BLaER1 (cell line): ENCODE data around the gene FGF10.

Experiments
- H3K27ac ChIP-seq: shearing (Covaris generic); formaldehyde crosslinking; 2 replicates; pipeline ENCODE4 v1.8.1; 2022
- H3K27me3 ChIP-seq: shearing (Covaris generic); formaldehyde crosslinking; 2 replicates; pipeline ENCODE4 v1.8.1; 2022
- H3K36me3 ChIP-seq: shearing (Covaris generic); formaldehyde crosslinking; 2 replicates; pipeline ENCODE4 v1.8.1; 2022
- H3K4me1 ChIP-seq: shearing (Covaris generic); formaldehyde crosslinking; 2 replicates; pipeline ENCODE4 v1.8.1; 2022
- H3K4me2 ChIP-seq: shearing (Covaris generic); formaldehyde crosslinking; 2 replicates; pipeline ENCODE4 v1.8.1; 2022
- H3K4me3 ChIP-seq: shearing (Covaris generic); formaldehyde crosslinking; 2 replicates; pipeline ENCODE4 v1.8.1; 2022
- H3K9ac ChIP-seq: shearing (Covaris generic); formaldehyde crosslinking; 2 replicates; pipeline ENCODE4 v1.8.1; 2022
- H3K9me3 ChIP-seq: shearing (Covaris generic); formaldehyde crosslinking; 2 replicates; pipeline ENCODE4 v1.8.1; 2022
- H4K20me1 ChIP-seq: shearing (Covaris generic); formaldehyde crosslinking; 2 replicates; pipeline ENCODE4 v1.8.1; 2022
- Cebpa-rat ChIP-seq: shearing (Covaris generic); IDR thresholded peaks from 2 replicates; pipeline ENCODE4 v1.8.1; 2022

Gene FGF10

DNA sequence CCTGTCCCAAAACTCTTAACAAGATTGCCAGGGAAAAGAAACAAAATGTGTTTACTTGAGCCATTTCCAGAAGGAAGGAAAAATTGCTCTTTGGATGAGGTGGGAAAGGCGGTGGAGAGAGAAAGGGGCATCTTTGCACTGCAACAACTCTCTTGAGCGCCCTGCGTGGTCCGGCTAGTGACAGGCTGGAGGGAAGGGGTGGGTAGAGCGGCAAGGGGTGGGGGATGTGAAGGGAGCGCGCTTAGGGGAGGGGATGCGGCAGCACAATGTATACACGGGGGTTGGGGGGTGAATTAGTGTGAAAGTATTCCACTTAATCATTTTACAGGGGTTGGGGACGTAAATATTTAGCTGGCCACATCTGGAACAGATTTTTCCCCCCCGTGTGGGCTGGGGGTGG lies 1.3 kb downstream of the FGF10 start:
- H3K36me3 ChIP-seq = no peaks in the 10 kb centered on the region
- H3K9ac ChIP-seq = no peak overlapping the region
- no peak overlapping the region for H3K4me2 ChIP-seq
- TF ChIP-seq Cebpa-rat = no peak
- H3K27me3 ChIP-seq = peaks cover 10% of the 10 kb centered on the region
- no peak overlapping the region for H3K4me3 ChIP-seq
- no peaks in the 10 kb centered on the region for H4K20me1 ChIP-seq
- peaks cover 11% of the 10 kb centered on the region; the same call in 1 of the 2 replicates for H3K9me3 ChIP-seq
- H3K4me1 ChIP-seq = no peaks in the 10 kb centered on the region
- H3K27ac ChIP-seq = no peak overlapping the region

DNA sequence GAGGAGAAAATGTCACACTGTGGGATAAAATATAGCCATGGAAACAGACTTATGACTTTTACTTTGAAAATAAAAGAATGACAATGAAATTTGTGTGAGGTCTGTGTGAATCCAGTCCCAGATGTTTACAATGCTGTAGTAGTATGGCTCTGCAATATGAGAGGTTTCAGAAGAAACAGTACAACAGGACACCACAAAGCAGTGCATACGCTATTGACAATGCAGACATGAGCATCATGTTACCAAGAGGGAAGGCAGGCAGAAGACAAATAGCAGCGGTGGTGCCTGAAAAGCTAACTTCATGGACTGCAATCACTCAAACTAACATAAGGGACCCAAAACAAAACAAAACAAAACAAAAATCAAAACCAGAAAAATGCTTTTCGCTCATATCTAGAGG lies 1.8 kb downstream of the FGF10 start:
- H3K4me2 ChIP-seq = no peak overlapping the region
- H3K9me3 ChIP-seq = peaks cover 11% of the 10 kb centered on the region; the same call in 1 of the 2 replicates
- H3K4me3 ChIP-seq = no peak overlapping the region

DNA sequence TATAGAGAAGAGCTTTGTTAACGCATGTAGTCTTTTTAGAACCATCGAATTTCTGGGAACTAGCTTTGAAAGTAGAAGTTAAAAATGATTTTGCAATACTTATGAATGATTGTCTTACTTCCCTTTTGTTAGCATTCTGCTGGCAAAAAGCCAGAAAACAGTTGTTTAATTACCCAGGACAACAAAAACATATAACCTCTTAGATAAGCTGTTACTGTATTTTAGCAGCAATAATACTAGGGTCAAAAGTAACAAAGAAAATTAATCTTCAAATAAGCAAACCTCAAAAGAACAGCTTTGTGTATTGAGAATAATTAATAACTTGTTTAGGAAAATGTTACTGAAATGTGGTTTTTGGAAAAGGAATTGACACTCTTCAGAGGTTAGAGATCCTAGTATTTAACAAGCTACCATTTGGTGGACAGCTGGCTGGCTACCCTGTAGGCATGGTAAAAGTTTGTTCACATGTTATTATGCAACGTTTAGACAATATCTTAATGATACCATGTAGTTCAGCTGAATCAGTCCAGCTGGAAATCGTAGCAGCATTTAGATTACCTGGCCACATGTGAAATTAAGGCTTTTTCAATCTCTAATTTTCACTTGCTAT lies 3.8 kb downstream of the FGF10 start:
- no peak overlapping the region for H3K4me2 ChIP-seq
- no peaks in the 10 kb centered on the region for H3K4me1 ChIP-seq
- H3K27ac ChIP-seq = no peak overlapping the region
- H3K9ac ChIP-seq = no peak overlapping the region
- H3K9me3 ChIP-seq = peaks cover 11% of the 10 kb centered on the region; the same call in 1 of the 2 replicates
- no peak overlapping the region for H3K4me3 ChIP-seq
- no peaks in the 10 kb centered on the region for H4K20me1 ChIP-seq
- H3K36me3 ChIP-seq = no peaks in the 10 kb centered on the region
- H3K27me3 ChIP-seq = peaks cover 10% of the 10 kb centered on the region
- TF ChIP-seq Cebpa-rat = no peak

More for the DNA sequence above, 1.8 kb downstream of the FGF10 start:
- peaks cover 10% of the 10 kb centered on the region for H3K27me3 ChIP-seq
- no peaks in the 10 kb centered on the region for H3K36me3 ChIP-seq
- TF ChIP-seq Cebpa-rat = no peak
- no peaks in the 10 kb centered on the region for H4K20me1 ChIP-seq
- no peak overlapping the region for H3K9ac ChIP-seq
- no peak overlapping the region for H3K27ac ChIP-seq
- no peaks in the 10 kb centered on the region for H3K4me1 ChIP-seq

DNA sequence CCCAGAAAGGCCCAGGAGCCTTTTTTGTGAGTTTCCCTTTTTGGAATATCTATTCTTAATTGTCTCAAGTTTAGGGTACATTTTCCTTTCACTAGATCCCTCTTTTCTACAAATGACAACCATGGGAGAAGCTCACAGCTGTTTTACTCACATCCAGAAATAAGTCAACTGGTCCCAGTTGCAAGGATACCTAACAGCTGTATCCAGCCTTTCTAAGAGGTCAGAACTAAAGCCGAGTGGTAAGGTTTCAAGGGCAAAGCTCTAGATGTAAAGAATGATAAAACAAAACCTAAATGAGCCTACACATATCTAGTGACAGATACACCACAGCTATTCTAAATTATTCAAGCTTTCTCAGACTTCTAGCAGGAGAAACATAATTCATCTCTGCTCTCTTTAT lies 4.4 kb downstream of the FGF10 start:
- TF ChIP-seq Cebpa-rat = no peak
- Histone ChIP-seq H3K4me2 (no peak overlapping the region), H3K27me3 (peaks cover 10% of the 10 kb centered on the region), H3K9ac (no peak overlapping the region), H4K20me1 (no peaks in the 10 kb centered on the region), H3K4me3 (no peak overlapping the region), H3K9me3 (peaks cover 11% of the 10 kb centered on the region; the same call in 1 of the 2 replicates), H3K27ac (no peak overlapping the region), H3K36me3 (no peaks in the 10 kb centered on the region), H3K4me1 (no peaks in the 10 kb centered on the region)

DNA sequence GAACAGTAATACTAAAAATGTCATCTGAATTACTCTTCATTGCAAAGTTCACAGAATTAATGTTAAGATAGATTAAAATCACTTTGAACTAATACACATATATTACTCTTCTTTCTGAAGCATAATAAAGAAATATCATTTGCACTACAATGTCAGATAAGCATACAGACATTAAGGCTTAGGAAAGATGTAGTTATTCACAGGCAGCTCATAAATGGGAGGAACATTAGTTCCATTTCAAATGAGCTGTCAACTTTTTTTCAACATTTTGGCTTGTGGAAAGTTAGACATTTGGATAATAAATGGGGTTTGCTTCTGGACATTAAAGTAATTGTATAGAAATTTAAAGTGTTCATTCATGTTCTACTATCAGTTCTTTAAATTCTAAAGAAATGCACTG lies 6.3 kb downstream of the FGF10 start:
- Histone ChIP-seq H3K4me1 (no peaks in the 10 kb centered on the region), H3K4me2 (no peak overlapping the region), H3K36me3 (no peaks in the 10 kb centered on the region), H4K20me1 (no peaks in the 10 kb centered on the region), H3K9me3 (no peaks in the 10 kb centered on the region), H3K27me3 (no peaks in the 10 kb centered on the region), H3K27ac (no peak overlapping the region), H3K9ac (no peak overlapping the region), H3K4me3 (no peak overlapping the region)
- no peak for TF ChIP-seq Cebpa-rat

DNA sequence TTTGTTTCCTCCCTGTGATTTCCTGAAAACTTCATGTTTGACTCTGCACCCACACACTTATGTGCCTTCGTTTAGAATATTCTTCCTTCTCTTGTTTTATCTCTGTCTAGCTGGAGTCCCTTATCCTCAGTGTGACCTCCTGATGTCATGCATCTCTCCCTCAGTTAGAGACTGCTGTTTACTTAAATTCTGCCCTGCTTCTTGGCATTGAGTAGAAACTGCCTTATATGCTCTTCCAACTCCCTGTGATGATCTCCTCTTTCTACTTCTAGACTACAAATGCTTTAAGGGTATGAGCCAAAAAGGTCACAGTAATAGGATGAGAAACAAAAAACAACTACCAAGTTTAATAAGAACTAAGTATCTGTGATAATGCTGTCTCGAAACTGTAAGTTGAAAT lies 12.2 kb downstream of the FGF10 start:
- no peak overlapping the region for H3K4me2 ChIP-seq
- no peak overlapping the region for H3K4me3 ChIP-seq
- TF ChIP-seq Cebpa-rat = no peak
- H3K9ac ChIP-seq = no peak overlapping the region
- H4K20me1 ChIP-seq = no peaks in the 10 kb centered on the region
- no peaks in the 10 kb centered on the region for H3K36me3 ChIP-seq
- H3K27ac ChIP-seq = no peak overlapping the region
- H3K9me3 ChIP-seq = no peaks in the 10 kb centered on the region
- no peaks in the 10 kb centered on the region for H3K27me3 ChIP-seq
- no peaks in the 10 kb centered on the region for H3K4me1 ChIP-seq

DNA sequence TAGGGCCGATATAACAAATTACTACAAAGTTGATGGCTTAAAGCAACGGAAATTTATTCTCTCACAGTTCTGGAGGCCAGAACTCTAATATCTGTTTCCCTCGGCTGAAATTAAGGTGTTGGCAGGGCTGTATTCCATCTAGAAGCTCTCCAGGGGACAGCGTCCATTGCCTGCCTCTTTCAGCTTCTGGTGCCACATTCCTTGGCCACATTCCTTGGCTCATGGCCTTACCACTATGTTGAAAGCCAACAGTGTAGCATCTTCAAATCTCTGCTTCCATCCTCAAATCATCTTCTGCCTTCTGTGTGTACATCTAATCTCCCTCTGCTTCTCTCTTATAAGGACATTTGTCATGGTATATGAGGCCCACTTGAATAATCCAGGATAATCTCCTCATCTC lies 17.2 kb downstream of the FGF10 start:
- H3K4me3 ChIP-seq = no peak overlapping the region
- no peaks in the 10 kb centered on the region for H4K20me1 ChIP-seq
- H3K4me2 ChIP-seq = no peak overlapping the region
- no peak overlapping the region for H3K27ac ChIP-seq
- H3K9ac ChIP-seq = no peak overlapping the region
- TF ChIP-seq Cebpa-rat = no peak
- H3K4me1 ChIP-seq = no peaks in the 10 kb centered on the region
- H3K36me3 ChIP-seq = no peaks in the 10 kb centered on the region
- no peaks in the 10 kb centered on the region for H3K27me3 ChIP-seq
- no peaks in the 10 kb centered on the region for H3K9me3 ChIP-seq

DNA sequence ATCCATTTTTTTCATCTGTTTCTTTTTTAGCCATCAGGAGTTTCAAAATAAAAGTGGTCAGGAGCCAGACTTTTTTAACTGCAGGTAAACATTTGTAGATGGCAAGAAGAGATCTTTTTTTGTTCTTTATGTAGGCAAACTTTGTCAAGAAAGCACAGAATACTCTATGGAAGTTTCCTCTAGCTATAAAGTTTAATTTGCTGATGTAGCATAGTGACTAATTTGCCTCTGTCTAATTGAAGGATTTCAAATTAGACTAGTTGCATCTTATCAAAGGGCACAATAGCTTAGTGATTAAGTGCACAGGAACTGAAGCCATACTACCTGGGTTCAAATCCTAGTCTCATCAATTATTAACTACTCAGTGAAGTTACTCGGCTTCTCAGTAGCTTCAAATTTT lies 22.0 kb downstream of the FGF10 start:
- H3K9me3 ChIP-seq = no peaks in the 10 kb centered on the region
- no peak overlapping the region for H3K27ac ChIP-seq
- no peak overlapping the region for H3K4me3 ChIP-seq
- H3K36me3 ChIP-seq = no peaks in the 10 kb centered on the region
- TF ChIP-seq Cebpa-rat = no peak
- no peaks in the 10 kb centered on the region for H3K27me3 ChIP-seq
- H4K20me1 ChIP-seq = no peaks in the 10 kb centered on the region
- H3K9ac ChIP-seq = no peak overlapping the region
- no peaks in the 10 kb centered on the region for H3K4me1 ChIP-seq
- no peak overlapping the region for H3K4me2 ChIP-seq

DNA sequence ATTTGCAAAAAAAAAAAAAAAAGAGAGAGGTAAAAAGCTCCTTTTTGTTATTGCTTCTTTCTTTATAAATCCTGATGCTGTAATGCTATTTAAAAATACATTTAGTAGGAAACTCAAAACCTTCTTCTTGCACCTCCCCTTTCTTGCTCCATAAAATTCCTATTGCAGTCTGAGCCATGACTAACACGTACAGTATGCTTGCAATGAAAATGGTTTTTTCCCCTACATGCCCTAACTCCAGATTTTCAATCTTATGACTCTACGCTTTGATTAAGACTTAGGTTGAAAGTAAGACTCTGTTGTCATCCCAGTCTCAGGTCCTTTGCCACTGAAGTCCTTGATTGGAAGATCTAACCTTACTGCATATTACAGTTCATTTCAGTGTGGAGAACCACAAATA lies 23.9 kb downstream of the FGF10 start:
- TF ChIP-seq Cebpa-rat = no peak
- Histone ChIP-seq H3K4me2 (no peak overlapping the region), H3K9ac (no peak overlapping the region), H3K36me3 (no peaks in the 10 kb centered on the region), H3K4me3 (no peak overlapping the region), H3K4me1 (no peaks in the 10 kb centered on the region), H4K20me1 (no peaks in the 10 kb centered on the region), H3K9me3 (no peaks in the 10 kb centered on the region), H3K27me3 (no peaks in the 10 kb centered on the region), H3K27ac (no peak overlapping the region)

DNA sequence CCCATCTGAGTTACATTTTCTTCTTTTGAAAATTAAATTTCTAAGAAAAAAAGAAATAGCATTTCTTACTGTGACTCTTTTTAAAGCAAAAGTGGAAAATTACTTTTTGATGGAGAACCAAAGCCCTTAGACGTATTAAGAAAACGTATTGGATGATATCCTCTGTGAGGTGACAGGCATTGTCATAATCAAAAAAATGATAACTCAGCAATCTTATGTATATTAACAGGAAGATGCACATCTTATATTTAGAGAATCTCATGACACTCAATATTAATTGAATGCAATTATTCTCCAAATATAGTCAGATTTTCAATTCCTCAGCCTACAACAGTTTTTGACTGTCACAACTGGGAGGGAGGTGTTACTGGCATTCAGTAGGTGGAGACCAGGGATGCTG lies 25.1 kb downstream of the FGF10 start:
- H3K4me2 ChIP-seq = no peak overlapping the region
- no peaks in the 10 kb centered on the region for H4K20me1 ChIP-seq
- H3K4me1 ChIP-seq = no peaks in the 10 kb centered on the region
- TF ChIP-seq Cebpa-rat = no peak
- H3K27ac ChIP-seq = no peak overlapping the region
- no peaks in the 10 kb centered on the region for H3K9me3 ChIP-seq
- no peaks in the 10 kb centered on the region for H3K36me3 ChIP-seq
- no peak overlapping the region for H3K9ac ChIP-seq
- H3K4me3 ChIP-seq = no peak overlapping the region
- H3K27me3 ChIP-seq = no peaks in the 10 kb centered on the region

DNA sequence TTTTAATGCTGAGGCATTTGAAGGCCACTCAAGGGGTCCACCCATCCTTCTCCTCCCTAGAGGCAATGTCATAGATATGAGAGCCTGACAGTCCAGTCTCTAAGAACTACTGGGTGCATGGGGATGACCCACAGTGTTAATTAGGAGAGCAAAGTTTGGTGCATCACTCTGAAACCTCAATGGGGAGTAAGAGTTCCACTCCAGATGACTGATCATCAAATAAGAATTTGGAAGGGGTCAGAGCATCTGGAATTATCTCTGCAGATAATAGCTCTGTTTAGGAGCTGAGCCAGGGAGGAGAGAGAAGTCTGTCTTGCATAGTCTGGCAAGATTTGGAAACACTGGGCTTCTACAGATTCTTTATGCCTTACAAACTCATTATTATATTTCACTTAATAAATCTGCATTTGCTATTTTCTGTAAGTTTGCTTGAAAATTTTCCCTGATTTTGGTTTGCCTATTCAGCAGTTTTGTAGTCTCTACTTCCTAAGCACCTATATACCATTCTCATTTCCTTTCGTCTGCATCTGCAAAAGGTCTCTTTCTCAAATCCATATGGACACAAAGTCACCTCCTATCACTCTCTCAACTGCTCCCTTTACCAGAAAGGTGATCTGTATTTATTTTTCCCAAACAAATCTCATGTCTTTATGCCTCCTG lies 27.7 kb downstream of the FGF10 start:
- H3K9me3 ChIP-seq = no peaks in the 10 kb centered on the region
- H3K4me2 ChIP-seq = no peak overlapping the region
- H3K4me1 ChIP-seq = no peaks in the 10 kb centered on the region
- no peaks in the 10 kb centered on the region for H4K20me1 ChIP-seq
- H3K27me3 ChIP-seq = no peaks in the 10 kb centered on the region
- H3K9ac ChIP-seq = no peak overlapping the region
- H3K36me3 ChIP-seq = no peaks in the 10 kb centered on the region
- H3K27ac ChIP-seq = no peak overlapping the region
- H3K4me3 ChIP-seq = no peak overlapping the region
- TF ChIP-seq Cebpa-rat = no peak
